Ascending aorta (tissue), 2 donors: ENCODE data around the gene NSUN5. TPM values are rescaled to one million over a fixed set of nuclear protein-coding genes. Genes with fewer than 3 reads are reported as not detected.

Experiments used
- DNase-seq, 2 donors: peaks; one replicate each; pipeline ENCODE4 v3.0.0-alpha.2; 2019; ENCODE audit warnings: low spot score in 2 of 2
- H3K27ac ChIP-seq, 2 donors: fragments of 200-600 bp; sonication (generic); one replicate each; pipeline ENCODE4 v1.5.1; 2016 to 2017; ENCODE audit warnings: mild to moderate bottlenecking in 1 of 2
- H3K27me3 ChIP-seq: fragments of 200-600 bp; sonication (generic); one replicate; pipeline ENCODE4 v1.5.1; 2017
- H3K36me3 ChIP-seq, 2 donors: fragments of 200-600 bp; sonication (generic); one replicate each; pipeline ENCODE4 v1.5.1; 2016
- H3K4me1 ChIP-seq, 2 donors: fragments of 200-600 bp; sonication (generic); one replicate each; pipeline ENCODE4 v1.5.1; 2016 to 2017; ENCODE audit warnings: mild to moderate bottlenecking in 1 of 2
- H3K4me3 ChIP-seq, 2 donors: fragments of 200-600 bp; sonication (generic); one replicate each; pipeline ENCODE4 v1.5.1; 2016 to 2017; ENCODE audit warnings: mild to moderate bottlenecking in 1 of 2
- H3K9me3 ChIP-seq, 2 donors: fragments of 200-600 bp; sonication (generic); one replicate each; pipeline ENCODE4 v1.5.1; 2016
- CTCF ChIP-seq, 3 experiments: fragments of 200-600 bp in 2 of 3; fragments of 450-650 bp in 1 of 3; sonication (generic) in 2 of 3; IDR thresholded peaks; one replicate each; pipeline ENCODE4 v1.5.1; 2016 to 2019; ENCODE audit warnings: antibody characterized with exemption in 3 of 3, mild to moderate bottlenecking in 1 of 3, moderate library complexity in 1 of 3
- intact Hi-C: fragments of 100-400 bp; cut with DNase I; formaldehyde crosslinking; loops from one replicate; pipeline ENCODE4 v1.15.1; 2023
- total RNA-seq: library from RNA; depleted of rRNA; stranded (reverse); fragments of >200 nt; gene quantifications from one replicate; pipeline ENCODE4 v1.1.0, GENCODE V29; 2016

The NSUN5 gene
- 9.8 TPM for total RNA-seq

- no peaks in the 10 kb centered on the region for H3K27me3 ChIP-seq
- H3K27ac ChIP-seq, result peak within 1 kb of the TSS; percentile 56 to 69
- H3K36me3 ChIP-seq, result peaks cover 17 to 19% of the 10 kb centered on the region in 2 donors
- TF ChIP-seq CTCF (IDR thresholded peaks at IDR 0.05), result no peak
- peaks cover 0 to 11% of the 10 kb centered on the region in 2 donors for H3K4me1 ChIP-seq
- no peaks in the 10 kb centered on the region for H3K9me3 ChIP-seq
- intact Hi-C loops, result no loop called here
- peak; percentile 46 to 91 for DNase-seq
- H3K4me3 ChIP-seq, result peak within 1 kb of the TSS; percentile 67 to 79
Observed at GRCh38 chr7:73308665-73309214, at the start of gene NSUN5. Gene NSUN5 (minus strand): TSS chr7:73308826. CDS start chr7:73308790, 36 bp downstream.

DNA sequence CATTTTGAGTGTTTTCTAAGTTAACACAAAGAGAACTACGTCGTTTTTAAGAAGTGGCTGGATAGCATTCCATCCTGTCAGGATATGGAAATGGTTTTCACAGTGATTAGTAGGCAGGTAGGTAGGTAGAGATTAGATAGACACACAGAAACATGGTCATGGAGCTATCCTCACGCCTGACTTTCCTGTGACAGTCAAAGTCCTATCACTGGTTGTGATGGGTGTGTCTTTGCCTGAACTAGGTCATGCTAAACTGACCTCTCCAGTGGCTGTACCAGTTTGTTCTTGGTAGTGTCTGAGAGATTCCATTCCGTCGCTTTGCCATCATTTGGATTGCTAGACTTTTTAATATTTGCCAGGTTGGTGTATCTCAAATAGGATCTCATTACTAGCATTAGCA lies 47.5 kb upstream of the NSUN5 start:
- TF ChIP-seq CTCF (IDR thresholded peaks at IDR 0.05), result no peak
- Histone ChIP-seq H3K9me3 (no peaks in the 10 kb centered on the region), H3K4me3 (no peak overlapping the region), H3K27ac (no peak overlapping the region), H3K36me3 (no peaks in the 10 kb centered on the region), H3K4me1 (no peaks in the 10 kb centered on the region), H3K27me3 (no peaks in the 10 kb centered on the region)
- intact Hi-C loops, result no loop called here
- DNase-seq, result no peak

- Histone ChIP-seq H3K27me3 (no peaks in the 10 kb centered on the region), H3K4me1 (no peaks in the 10 kb centered on the region), H3K36me3 (no peaks in the 10 kb centered on the region), H3K9me3 (no peaks in the 10 kb centered on the region), H3K27ac (no peak overlapping the region), H3K4me3 (no peak overlapping the region)
- intact Hi-C loops, result no loop called here
- no peak for TF ChIP-seq CTCF (IDR thresholded peaks at IDR 0.05)
- DNase-seq, result no peak
Observed at GRCh38 chr7:73354821-73355220, 46.2 kb upstream of the NSUN5 start.

- Histone ChIP-seq H3K4me1 (no peaks in the 10 kb centered on the region), H3K27me3 (no peaks in the 10 kb centered on the region), H3K9me3 (no peaks in the 10 kb centered on the region), H3K4me3 (no peak overlapping the region), H3K36me3 (no peaks in the 10 kb centered on the region), H3K27ac (no peak overlapping the region)
- intact Hi-C loops, result no loop called here
- TF ChIP-seq CTCF (IDR thresholded peaks at IDR 0.05), result no peak
- DNase-seq, result no peak
Observed at GRCh38 chr7:73354196-73354595, 45.6 kb upstream of the NSUN5 start.

GRCh38 chr7:73353243-73353642 lies 44.6 kb upstream of the NSUN5 start:
- intact Hi-C loops, result no loop called here
- no peaks in the 10 kb centered on the region for H3K36me3 ChIP-seq
- no peaks in the 10 kb centered on the region for H3K4me1 ChIP-seq
- no peak overlapping the region for H3K4me3 ChIP-seq
- H3K27ac ChIP-seq, result no peak overlapping the region
- no peak for TF ChIP-seq CTCF (IDR thresholded peaks at IDR 0.05)
- DNase-seq, result no peak
- no peaks in the 10 kb centered on the region for H3K27me3 ChIP-seq
- H3K9me3 ChIP-seq, result no peaks in the 10 kb centered on the region

- no peak for DNase-seq
- intact Hi-C loops, result no loop called here
- no peak for TF ChIP-seq CTCF (IDR thresholded peaks at IDR 0.05)
- Histone ChIP-seq H3K4me3 (no peak overlapping the region), H3K4me1 (no peaks in the 10 kb centered on the region), H3K27ac (no peak overlapping the region), H3K9me3 (no peaks in the 10 kb centered on the region), H3K36me3 (no peaks in the 10 kb centered on the region), H3K27me3 (no peaks in the 10 kb centered on the region)
Observed at GRCh38 chr7:73352784-73353183, 44.2 kb upstream of the NSUN5 start.
